Naive thymus-derived CD4-positive, alpha-beta T cell (primary cell): ENCODE measurements around the gene CREB5. TPM values are rescaled to one million over a fixed set of nuclear protein-coding genes. Genes with fewer than 3 reads are reported as not detected.

ENCODE experiments used
- ATAC-seq: fragments of 150-1000 bp; cut with Tn5 transposase; 2 replicates; pipeline ENCODE4 v1.10.0; 2021; ENCODE audit warnings: mild to moderate bottlenecking, moderate library complexity
- CTCF ChIA-PET: fragments of 350-600 bp; sonication (Branson Sonifier 250); formaldehyde crosslinking; loops from one replicate; lab custom pipeline; 2021; ENCODE audit warnings: antibody characterized with exemption; lab: Charles Lee
- POLR2A ChIA-PET: fragments of 350-600 bp; sonication (Branson Sonifier 250); formaldehyde crosslinking; loops from one replicate; lab custom pipeline; 2021; ENCODE audit warnings: antibody characterized with exemption, inconsistent platforms; lab: Charles Lee
- DNase-seq, 9 donors: peaks; one replicate each; pipeline versions ENCODE4 v3.0.0 to v3.0.0-alpha.2; 2020 to 2022; ENCODE audit warnings: mixed read lengths in 1 of 9
- H3K27ac ChIP-seq: one replicate; pipeline ENCODE4 v1.7.0; 2013; ENCODE audit warnings: mild to moderate bottlenecking, low read depth, low read length, moderate library complexity
- H3K27me3 ChIP-seq, 2 donors: one replicate each; pipeline ENCODE4 v1.7.0; 2013; ENCODE audit warnings: low read length in 2 of 2, mild to moderate bottlenecking in 2 of 2, moderate library complexity in 2 of 2; ENCODE audit not compliant: control insufficient read depth in 2 of 2, insufficient read depth in 2 of 2
- H3K36me3 ChIP-seq, 3 experiments: 1 replicate in 2 of 3; 2 replicates in 1 of 3; pipeline ENCODE4 v1.7.0; 2013; ENCODE audit warnings: low read length in 3 of 3, mild to moderate bottlenecking in 3 of 3, moderate library complexity in 1 of 3; ENCODE audit not compliant: insufficient read depth in 3 of 3, control insufficient read depth in 2 of 3
- H3K4me1 ChIP-seq, 2 donors: one replicate each; pipeline ENCODE4 v1.7.0; 2013; ENCODE audit warnings: low read length in 2 of 2, mild to moderate bottlenecking in 2 of 2, moderate library complexity in 1 of 2; ENCODE audit not compliant: control insufficient read depth in 2 of 2, insufficient read depth in 2 of 2
- H3K4me3 ChIP-seq: 2 replicates; pipeline ENCODE4 v1.7.0; 2013; ENCODE audit warnings: mild to moderate bottlenecking, low read length
- H3K9me3 ChIP-seq, 3 experiments: 1 replicate in 2 of 3; 2 replicates in 1 of 3; pipeline ENCODE4 v1.7.0; 2013; ENCODE audit warnings: low read length in 3 of 3; ENCODE audit not compliant: control insufficient read depth in 2 of 3
- H3K27ac Mint-ChIP-seq, 9 donors: one replicate each; pipeline ENCODE4 v1.8.0; 2020 to 2022; ENCODE audit warnings: mixed read lengths in 9 of 9, mild to moderate bottlenecking in 8 of 9, moderate library complexity in 5 of 9, inconsistent platforms in 2 of 9
- H3K27me3 Mint-ChIP-seq, 5 donors: one replicate each; pipeline ENCODE4 v1.8.0; 2021 to 2022; ENCODE audit warnings: mixed read lengths in 5 of 5, mild to moderate bottlenecking in 1 of 5
- H3K36me3 Mint-ChIP-seq, 5 donors: one replicate each; pipeline ENCODE4 v1.8.0; 2020 to 2022; ENCODE audit warnings: mixed read lengths in 5 of 5, mild to moderate bottlenecking in 3 of 5, inconsistent platforms in 1 of 5
- H3K4me1 Mint-ChIP-seq, 7 donors: one replicate each; pipeline ENCODE4 v1.8.0; 2020 to 2022; ENCODE audit warnings: mixed read lengths in 7 of 7, mild to moderate bottlenecking in 3 of 7, inconsistent platforms in 1 of 7
- H3K4me3 Mint-ChIP-seq, 10 donors: one replicate each; pipeline ENCODE4 v1.8.0; 2020 to 2022; ENCODE audit warnings: mild to moderate bottlenecking in 10 of 10, mixed read lengths in 10 of 10, moderate library complexity in 6 of 10, inconsistent platforms in 2 of 10
- H3K9me3 Mint-ChIP-seq, 11 donors: one replicate each; pipeline ENCODE4 v1.8.0; 2020 to 2022; ENCODE audit warnings: mixed read lengths in 11 of 11, mild to moderate bottlenecking in 4 of 11, inconsistent platforms in 1 of 11, moderate library complexity in 1 of 11
- intact Hi-C, 2 donors: fragments of 100-400 bp; cut with micrococcal nuclease; formaldehyde crosslinking; loops; one replicate each; pipeline ENCODE4 v1.15.1; 2023
- polyA plus RNA-seq, 2 donors: library from polyadenylated mRNA; unstranded; fragments of 300-500 nt; fragmentation: Illumina TruSeq; gene quantifications; one replicate each; pipeline ENCODE4 v1.2.3, GENCODE V29; 2021
- total RNA-seq, 6 experiments: library from RNA in 5 of 6; stranded (reverse) in 5 of 6; gene quantifications; 1 replicate in 5 of 6; 2 replicates in 1 of 6; pipeline ENCODE4 v1.2.3 and lab custom pipeline; 2021 to 2026

The CREB5 gene
- total and polyA plus RNA-seq, 7 experiments from 2014 or later: 0.22 to 18.4 (median 3.6) TPM; not detected in 4

DNA sequence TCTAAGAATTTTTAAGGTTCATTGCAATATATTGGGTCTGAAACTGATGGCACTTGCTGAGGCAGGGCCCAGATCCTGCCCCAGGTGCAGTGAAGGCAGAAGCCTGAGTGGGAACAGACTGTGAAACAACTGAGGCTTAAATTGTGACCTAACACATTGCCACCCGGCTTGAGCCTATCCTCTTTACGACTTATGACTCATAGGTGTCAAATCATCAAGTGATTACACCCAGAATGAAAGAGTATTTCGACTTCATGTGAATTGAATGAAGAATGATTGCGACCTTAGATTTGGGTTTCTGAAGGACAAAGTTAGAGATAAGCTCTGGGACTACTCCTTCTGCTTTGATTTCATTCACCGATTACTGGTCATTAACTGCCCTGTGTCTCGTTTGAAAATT is 200.9 kb downstream of the CREB5 start:
- Mint-ChIP-seq H3K4me1 (no peaks in the 10 kb centered on the region), H3K27ac (no peak overlapping the region), H3K27me3 (peaks cover 3 to 16% (median 9%) of the 10 kb centered on the region in 5 donors), H3K4me3 (no peak overlapping the region), H3K9me3 (peaks cover 0 to 1% (median 0%) of the 10 kb centered on the region in 11 donors), H3K36me3 (no peaks in the 10 kb centered on the region)
- ATAC-seq: no peak
- intact Hi-C loops: no loop called here
- POLR2A ChIA-PET: no interaction called here
- H3K27ac ChIP-seq: no peak overlapping the region
- H3K36me3 ChIP-seq: no peaks in the 10 kb centered on the region
- no peaks in the 10 kb centered on the region for H3K27me3 ChIP-seq
- no peak for DNase-seq
- H3K9me3 ChIP-seq: no peaks in the 10 kb centered on the region
- H3K4me3 ChIP-seq: no peak overlapping the region
- CTCF ChIA-PET: no interaction called here
- no peaks in the 10 kb centered on the region for H3K4me1 ChIP-seq

DNA sequence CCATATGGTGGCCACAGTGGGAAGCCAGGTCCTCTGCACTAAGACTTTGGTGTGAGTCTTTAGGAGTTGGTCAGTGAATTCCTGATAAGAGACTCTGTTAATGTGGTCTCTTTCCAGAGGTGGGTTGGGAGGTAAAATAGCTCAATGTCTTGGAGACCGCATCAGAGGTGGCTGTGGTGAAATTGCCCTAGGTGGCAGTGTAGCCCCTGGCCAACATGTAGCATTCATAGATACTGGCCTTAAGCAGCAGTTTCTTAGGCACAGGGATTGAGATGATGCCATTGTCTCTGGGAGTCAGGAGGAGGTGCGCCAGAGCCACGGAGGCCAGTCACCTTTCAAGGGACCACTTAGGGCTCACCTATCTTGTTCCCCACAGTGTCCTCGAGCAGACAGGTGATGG is 202.8 kb downstream of the CREB5 start:
- no peaks in the 10 kb centered on the region for H3K27me3 ChIP-seq
- H3K9me3 ChIP-seq: no peaks in the 10 kb centered on the region
- no peaks in the 10 kb centered on the region for H3K36me3 ChIP-seq
- no peak for ATAC-seq
- no peaks in the 10 kb centered on the region for H3K36me3 Mint-ChIP-seq
- H3K9me3 Mint-ChIP-seq: peaks cover 0 to 1% (median 0%) of the 10 kb centered on the region in 11 donors
- H3K4me1 ChIP-seq: no peaks in the 10 kb centered on the region
- H3K4me1 Mint-ChIP-seq: no peaks in the 10 kb centered on the region
- POLR2A ChIA-PET: no interaction called here
- CTCF ChIA-PET: no interaction called here
- H3K4me3 ChIP-seq: no peak overlapping the region
- no peak overlapping the region for H3K27ac Mint-ChIP-seq
- no peak overlapping the region for H3K4me3 Mint-ChIP-seq
- H3K27me3 Mint-ChIP-seq: peaks cover 0 to 6% (median under 1%) of the 10 kb centered on the region in 5 donors
- intact Hi-C loops: no loop called here
- DNase-seq: no peak
- H3K27ac ChIP-seq: no peak overlapping the region

DNA sequence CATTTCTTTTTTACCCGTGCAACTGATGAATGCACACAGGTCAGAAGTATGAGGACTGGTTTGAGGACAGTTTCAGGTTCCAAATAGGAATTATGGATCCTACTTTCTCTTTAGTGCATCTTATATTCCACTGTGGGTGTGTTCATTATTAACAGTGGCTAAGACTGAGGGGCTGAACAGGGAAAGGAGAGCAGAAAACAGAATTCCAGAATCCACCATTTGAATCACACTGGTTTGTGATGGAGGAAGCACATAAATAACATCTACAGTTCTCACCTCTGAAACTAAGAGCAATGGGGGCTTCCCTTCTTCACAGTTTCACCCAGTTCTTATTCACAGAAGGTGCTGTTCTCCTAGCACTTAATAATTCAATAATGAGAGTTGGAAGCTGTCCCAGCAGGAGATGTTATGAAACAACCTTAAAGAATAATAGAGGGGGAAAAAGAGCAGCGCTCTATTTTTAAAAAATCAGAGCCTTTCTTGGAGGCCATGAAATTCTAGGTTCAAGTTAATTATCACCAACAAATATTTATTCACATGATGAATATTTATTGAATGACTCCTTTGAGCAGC is 205.1 kb downstream of the CREB5 start:
- H3K36me3 Mint-ChIP-seq: no peaks in the 10 kb centered on the region

DNA sequence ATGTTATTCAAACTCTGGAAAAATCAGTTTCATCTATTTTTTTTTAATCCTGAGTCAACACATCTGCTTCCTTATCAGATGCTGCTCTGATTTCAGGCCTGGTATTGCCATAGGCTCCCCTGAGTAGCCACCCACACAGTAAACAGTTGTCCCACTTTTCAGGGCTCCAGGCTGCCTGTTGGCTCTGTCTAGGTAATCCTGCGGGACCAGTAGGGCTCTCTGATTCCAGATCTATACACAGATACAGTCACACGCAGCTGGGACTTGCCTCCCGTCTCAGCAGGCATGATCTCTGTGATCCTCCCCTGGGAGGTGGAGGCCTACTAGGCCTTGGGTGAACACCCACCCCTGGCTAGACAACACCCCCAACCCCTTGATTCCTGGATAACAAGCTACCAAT is 206.1 kb downstream of the CREB5 start:
- Mint-ChIP-seq H3K4me3 (no peak overlapping the region), H3K36me3 (no peaks in the 10 kb centered on the region), H3K27ac (no peak overlapping the region), H3K4me1 (no peaks in the 10 kb centered on the region), H3K27me3 (peaks cover 0 to 14% (median 0%) of the 10 kb centered on the region in 5 donors), H3K9me3 (no peaks in the 10 kb centered on the region)
- intact Hi-C loops: no loop called here
- CTCF ChIA-PET: no interaction called here
- DNase-seq (no peak), ATAC-seq (no peak)
- Histone ChIP-seq H3K4me1 (no peaks in the 10 kb centered on the region), H3K4me3 (no peak overlapping the region), H3K27me3 (no peaks in the 10 kb centered on the region), H3K27ac (no peak overlapping the region), H3K36me3 (no peaks in the 10 kb centered on the region), H3K9me3 (no peaks in the 10 kb centered on the region)
- POLR2A ChIA-PET: no interaction called here

More for the DNA sequence above, 205.1 kb downstream of the CREB5 start:
- Histone ChIP-seq H3K27ac (no peak overlapping the region), H3K27me3 (no peaks in the 10 kb centered on the region), H3K36me3 (no peaks in the 10 kb centered on the region), H3K4me3 (no peak overlapping the region), H3K9me3 (no peaks in the 10 kb centered on the region), H3K4me1 (no peaks in the 10 kb centered on the region)
- no peak overlapping the region for H3K27ac Mint-ChIP-seq
- no peak for ATAC-seq
- CTCF ChIA-PET: no interaction called here
- peaks cover 0 to 14% (median 0%) of the 10 kb centered on the region in 5 donors for H3K27me3 Mint-ChIP-seq
- intact Hi-C loops: no loop called here
- no peak overlapping the region for H3K4me3 Mint-ChIP-seq
- no peaks in the 10 kb centered on the region for H3K4me1 Mint-ChIP-seq
- H3K9me3 Mint-ChIP-seq: no peaks in the 10 kb centered on the region
- POLR2A ChIA-PET: no interaction called here
- no peak for DNase-seq

DNA sequence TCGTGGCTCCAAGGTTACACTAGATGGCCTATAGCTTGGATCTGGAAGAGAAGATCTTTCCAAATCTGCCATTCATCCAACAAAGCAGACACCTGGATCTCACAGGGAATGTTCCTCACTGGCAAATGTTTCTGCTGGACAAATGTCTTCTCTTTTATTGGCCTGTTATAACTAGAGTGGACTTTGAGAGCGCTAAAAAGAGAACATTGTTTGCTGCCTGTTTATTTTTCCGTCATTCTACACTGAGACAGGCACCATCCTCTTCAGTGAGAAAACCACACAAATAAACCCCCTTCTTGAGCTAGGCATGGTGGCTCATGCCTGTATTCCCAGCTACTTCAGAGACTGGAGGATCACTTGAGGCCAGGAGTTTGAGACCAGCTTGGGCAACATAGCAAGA is 206.9 kb downstream of the CREB5 start:
- POLR2A ChIA-PET: no interaction called here
- no peak overlapping the region for H3K4me3 Mint-ChIP-seq
- no peaks in the 10 kb centered on the region for H3K36me3 Mint-ChIP-seq
- no peak for ATAC-seq
- no peak overlapping the region for H3K27ac ChIP-seq
- no peak overlapping the region for H3K4me3 ChIP-seq
- intact Hi-C loops: no loop called here
- DNase-seq: no peak
- no peaks in the 10 kb centered on the region for H3K9me3 Mint-ChIP-seq
- H3K27ac Mint-ChIP-seq: no peak overlapping the region
- no peaks in the 10 kb centered on the region for H3K36me3 ChIP-seq
- no peaks in the 10 kb centered on the region for H3K9me3 ChIP-seq
- CTCF ChIA-PET: no interaction called here
- H3K4me1 Mint-ChIP-seq: no peaks in the 10 kb centered on the region
- no peaks in the 10 kb centered on the region for H3K4me1 ChIP-seq
- H3K27me3 Mint-ChIP-seq: peaks cover 0 to 14% (median 0%) of the 10 kb centered on the region in 5 donors
- H3K27me3 ChIP-seq: no peaks in the 10 kb centered on the region

DNA sequence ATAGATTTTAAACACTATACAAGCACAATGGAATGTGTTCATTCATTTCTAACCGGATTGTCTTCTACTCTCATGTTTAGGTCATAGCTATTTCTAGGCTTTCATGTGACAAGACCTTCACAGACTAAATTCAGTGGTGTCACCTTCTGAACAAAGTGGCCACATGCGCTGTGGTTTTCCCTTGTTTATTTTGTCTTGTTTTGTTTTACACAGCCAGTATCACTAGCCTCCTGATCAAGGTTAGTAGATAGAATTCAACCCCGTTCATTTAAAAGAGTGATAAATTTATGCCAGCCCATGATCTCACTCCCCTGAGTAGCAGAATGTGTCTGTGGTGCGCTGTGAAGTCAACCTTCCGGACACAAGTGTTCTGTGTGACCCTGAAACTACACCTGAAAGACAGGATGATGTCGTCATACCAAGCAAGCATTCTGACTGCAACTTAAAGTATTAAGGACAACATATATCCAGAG is 209.1 kb downstream of the CREB5 start:
- no peaks in the 10 kb centered on the region for H3K36me3 ChIP-seq
- ChIA-PET CTCF (no interaction called here), POLR2A (no interaction called here)
- H3K4me1 ChIP-seq: no peaks in the 10 kb centered on the region
- Mint-ChIP-seq H3K27ac (no peak overlapping the region), H3K9me3 (no peaks in the 10 kb centered on the region), H3K4me3 (no peak overlapping the region), H3K36me3 (no peaks in the 10 kb centered on the region), H3K4me1 (no peaks in the 10 kb centered on the region), H3K27me3 (peaks cover 0 to 21% (median 5%) of the 10 kb centered on the region in 5 donors)
- no peak overlapping the region for H3K27ac ChIP-seq
- no peak for DNase-seq
- ATAC-seq: no peak
- no peaks in the 10 kb centered on the region for H3K27me3 ChIP-seq
- no peaks in the 10 kb centered on the region for H3K9me3 ChIP-seq
- no peak overlapping the region for H3K4me3 ChIP-seq
- intact Hi-C loops: no loop called here

GRCh38 chr7:28623105-28623730 is 210.9 kb downstream of the CREB5 start:
- Mint-ChIP-seq H3K36me3 (no peaks in the 10 kb centered on the region), H3K27ac (no peak overlapping the region), H3K27me3 (peaks cover 0 to 21% (median 13%) of the 10 kb centered on the region in 5 donors), H3K9me3 (no peaks in the 10 kb centered on the region), H3K4me1 (no peaks in the 10 kb centered on the region), H3K4me3 (no peak overlapping the region)
- ATAC-seq (no peak), DNase-seq (no peak)
- no peak overlapping the region for H3K27ac ChIP-seq
- H3K4me3 ChIP-seq: no peak overlapping the region
- no peaks in the 10 kb centered on the region for H3K27me3 ChIP-seq
- H3K4me1 ChIP-seq: no peaks in the 10 kb centered on the region
- POLR2A ChIA-PET: no interaction called here
- no peaks in the 10 kb centered on the region for H3K36me3 ChIP-seq
- H3K9me3 ChIP-seq: no peaks in the 10 kb centered on the region
- intact Hi-C loops: no loop called here
- CTCF ChIA-PET: no interaction called here
